OCI-LY7 (cell line): ENCODE results near the gene ALPG. TPM values are rescaled to one million over a fixed set of nuclear protein-coding genes. Genes with fewer than 3 reads are reported as not detected.

Experiments
- Bru-seq: library from RNA; stranded (reverse); fragments of 400-500 nt; gene quantifications from one replicate; lab custom pipeline; 2021; lab: Mats Ljungman, UMichigan
- BruChase-seq, 2 experiments: library from RNA; stranded (reverse); fragments of 400-500 nt; gene quantifications; one replicate each; lab custom pipeline; 2021; lab: Mats Ljungman, UMichigan
- BruUV-seq: library from RNA; stranded (reverse); fragments of 400-500 nt; replicated peaks from 2 replicates; lab custom pipeline; 2021; lab: Mats Ljungman, UMichigan
- CTCF ChIA-PET: fragments of 300-600 bp; sonication (Branson Sonifier 250); formaldehyde crosslinking; loops from one replicate; lab custom pipeline; 2022; ENCODE audit warnings: antibody characterized with exemption; ENCODE audit not compliant: unreplicated experiment; lab: Charles Lee
- POLR2A ChIA-PET: fragments of 300-600 bp; sonication (Branson Sonifier 250); formaldehyde crosslinking; loops from one replicate; lab custom pipeline; 2022; ENCODE audit warnings: antibody characterized with exemption; lab: Charles Lee
- DNase-seq: peaks from one replicate; pipeline ENCODE4 v3.0.0-alpha.2; 2015; ENCODE audit warnings: low spot score
- H2AFZ ChIP-seq: fragments of 200-600 bp; sonication (generic), shearing (Covaris generic); 2 replicates; pipeline ENCODE4 v1.6.1; 2014; ENCODE audit warnings: mild to moderate bottlenecking, antibody characterized with exemption, low read length, moderate library complexity
- H3K27ac ChIP-seq: fragments of 200-600 bp; sonication (generic); 2 replicates; pipeline ENCODE4 v1.5.1; 2014; ENCODE audit warnings: mixed run types, low read depth, mild to moderate bottlenecking, moderate library complexity, low read length, inconsistent platforms; ENCODE audit not compliant: poor library complexity, severe bottlenecking
- H3K36me3 ChIP-seq: fragments of 200-600 bp; sonication (generic); 2 replicates; pipeline ENCODE4 v1.6.1; 2014; ENCODE audit warnings: mild to moderate bottlenecking, antibody characterized with exemption, low read length, moderate library complexity, mixed read lengths; ENCODE audit not compliant: insufficient read depth
- H3K4me1 ChIP-seq: fragments of 200-600 bp; sonication (generic); 2 replicates; pipeline ENCODE4 v1.5.1; 2014; ENCODE audit warnings: mild to moderate bottlenecking, low read length; ENCODE audit not compliant: insufficient read depth, poor library complexity, severe bottlenecking
- H3K4me2 ChIP-seq: fragments of 200-600 bp; sonication (generic); 2 replicates; pipeline ENCODE4 v1.6.1; 2014; ENCODE audit warnings: mild to moderate bottlenecking, low read length
- H3K4me3 ChIP-seq: fragments of 200-600 bp; sonication (generic); 2 replicates; pipeline ENCODE4 v1.5.1; 2014; ENCODE audit warnings: mild to moderate bottlenecking, low read depth, low read length; ENCODE audit not compliant: poor library complexity, severe bottlenecking
- H3K79me2 ChIP-seq: fragments of 200-600 bp; sonication (generic); 2 replicates; pipeline ENCODE4 v1.6.1; 2016; ENCODE audit warnings: low read depth, mild to moderate bottlenecking, low read length, moderate library complexity, mixed read lengths; ENCODE audit not compliant: insufficient read depth
- H3K9me2 ChIP-seq: fragments of 200-600 bp; sonication (generic); 2 replicates; pipeline ENCODE4 v1.6.1; 2016; ENCODE audit warnings: mild to moderate bottlenecking, low read length, mixed read lengths; ENCODE audit not compliant: insufficient read depth
- H3K9me3 ChIP-seq: fragments of 200-600 bp; sonication (generic); 2 replicates; pipeline ENCODE4 v1.6.1; 2014; ENCODE audit warnings: mild to moderate bottlenecking, mixed run types, low read length, mixed read lengths
- H4K20me1 ChIP-seq: fragments of 200-600 bp; sonication (generic); 2 replicates; pipeline ENCODE4 v1.6.1; 2014; ENCODE audit warnings: mild to moderate bottlenecking, antibody characterized with exemption, low read length, moderate library complexity, mixed read lengths; ENCODE audit not compliant: insufficient read depth
- EZH2phosphoT487 ChIP-seq: fragments of 200-600 bp; sonication (generic); IDR thresholded peaks from 2 replicates; pipeline ENCODE4 v1.6.1; 2018; ENCODE audit warnings: low read depth, borderline replicate concordance, mild to moderate bottlenecking, mixed run types, antibody characterized with exemption, low read length, moderate library complexity, mixed read lengths
- intact Hi-C: fragments of 100-400 bp; cut with micrococcal nuclease; formaldehyde crosslinking; loops from one replicate; pipeline ENCODE4 v1.10.0; 2022; ENCODE audit not compliant: unreplicated experiment
- long read RNA-seq: library from polyadenylated mRNA; stranded (forward); transcript quantifications from one replicate; pipeline ENCODE4 v2.0.0, GENCODE V29; 2022
- total RNA-seq, 2 experiments: library from RNA; depleted of rRNA in 1 of 2; stranded (reverse); fragments of >200 nt in 1 of 2; shearing (Covaris generic) in 1 of 2; gene quantifications; 2 replicates each; pipeline ENCODE4 v1.2.3, GENCODE V29; 2014 to 2022
- TF ChIP-seq, protein P1 (sequence below): fragments of 200-600 bp; sonication (generic); conservative IDR thresholded peaks from 2 replicates; pipeline ENCODE4 v1.5.1; 2014; ENCODE audit warnings: mild to moderate bottlenecking, antibody characterized with exemption, low read length, moderate library complexity, mixed read lengths

Gene ALPG
- not detected in 2 replicates for total RNA-seq (2014; rRNA removed; shearing (Covaris generic))
- total RNA-seq (2022) = not detected in 2 replicates
- Bru-seq, nascent RNA = not detected
- BruChase-seq, experiment 1, labeled RNA remaining after a 6-hour chase = not detected
- BruChase-seq, experiment 2, labeled RNA remaining after a 2-hour chase = not detected
- long read RNA-seq = 0 reads

GRCh38 chr2:232406556-232407310 is at the start of gene ALPG:
TSS of gene ALPG (plus strand) at chr2:232406844. CDS start at chr2:232406895, 51 bp downstream.
- TF ChIP-seq, protein P1, sequence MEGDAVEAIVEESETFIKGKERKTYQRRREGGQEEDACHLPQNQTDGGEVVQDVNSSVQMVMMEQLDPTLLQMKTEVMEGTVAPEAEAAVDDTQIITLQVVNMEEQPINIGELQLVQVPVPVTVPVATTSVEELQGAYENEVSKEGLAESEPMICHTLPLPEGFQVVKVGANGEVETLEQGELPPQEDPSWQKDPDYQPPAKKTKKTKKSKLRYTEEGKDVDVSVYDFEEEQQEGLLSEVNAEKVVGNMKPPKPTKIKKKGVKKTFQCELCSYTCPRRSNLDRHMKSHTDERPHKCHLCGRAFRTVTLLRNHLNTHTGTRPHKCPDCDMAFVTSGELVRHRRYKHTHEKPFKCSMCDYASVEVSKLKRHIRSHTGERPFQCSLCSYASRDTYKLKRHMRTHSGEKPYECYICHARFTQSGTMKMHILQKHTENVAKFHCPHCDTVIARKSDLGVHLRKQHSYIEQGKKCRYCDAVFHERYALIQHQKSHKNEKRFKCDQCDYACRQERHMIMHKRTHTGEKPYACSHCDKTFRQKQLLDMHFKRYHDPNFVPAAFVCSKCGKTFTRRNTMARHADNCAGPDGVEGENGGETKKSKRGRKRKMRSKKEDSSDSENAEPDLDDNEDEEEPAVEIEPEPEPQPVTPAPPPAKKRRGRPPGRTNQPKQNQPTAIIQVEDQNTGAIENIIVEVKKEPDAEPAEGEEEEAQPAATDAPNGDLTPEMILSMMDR = no peak
- TF ChIP-seq EZH2phosphoT487 = no peak
- H3K79me2 ChIP-seq = no peaks in the 10 kb centered on the region
- no peak within 1 kb of the TSS for H3K4me3 ChIP-seq
- H4K20me1 ChIP-seq = no peaks in the 10 kb centered on the region
- POLR2A ChIA-PET = no interaction called here
- H3K9me2 ChIP-seq = no peaks in the 10 kb centered on the region
- CTCF ChIA-PET = no interaction called here
- H2AFZ ChIP-seq = no peak within 1 kb of the TSS
- H3K36me3 ChIP-seq = no peaks in the 10 kb centered on the region
- no peak within 1 kb of the TSS for H3K27ac ChIP-seq
- intact Hi-C loops = no loop called here
- H3K4me2 ChIP-seq = no peak within 1 kb of the TSS
- BruUV-seq = no TSS peak
- DNase-seq = no peak
- no peaks in the 10 kb centered on the region for H3K4me1 ChIP-seq
- no peaks in the 10 kb centered on the region for H3K9me3 ChIP-seq

DNA sequence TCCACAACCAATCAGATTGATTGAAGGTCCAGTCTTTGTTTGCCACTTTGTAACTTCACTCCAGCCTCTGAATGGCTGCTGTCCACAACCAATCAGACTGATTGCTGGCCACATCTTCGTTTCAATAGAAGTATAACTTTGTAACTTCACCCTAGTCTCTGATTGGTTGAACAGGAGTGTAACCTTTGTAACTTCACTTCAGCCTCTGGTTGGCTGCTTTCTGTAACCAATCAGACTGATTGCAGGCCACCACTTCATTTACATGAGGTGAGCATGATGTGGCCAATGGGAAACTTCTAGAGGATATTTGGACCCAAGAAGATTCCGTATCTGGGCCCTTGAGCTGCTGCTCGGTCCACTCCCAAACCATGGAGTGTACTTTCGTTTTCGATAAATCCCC is 45.0 kb upstream of the ALPG start:
- no peak for DNase-seq
- CTCF ChIA-PET = no interaction called here

More for the DNA sequence above, 45.0 kb upstream of the ALPG start:
- no peaks in the 10 kb centered on the region for H3K9me3 ChIP-seq
- no peaks in the 10 kb centered on the region for H3K79me2 ChIP-seq
- TF ChIP-seq, protein P1 = no peak
- H3K4me2 ChIP-seq = no peak overlapping the region
- peaks cover 23% of the 10 kb centered on the region for H3K4me1 ChIP-seq
- H4K20me1 ChIP-seq = no peaks in the 10 kb centered on the region
- intact Hi-C loops = loop anchor here (10.0 kb wide), 1 partner anchor 163 kb away; the partner anchor contains the start of genes CHRND and PRSS56
- POLR2A ChIA-PET = interaction anchor here (0.6 to 0.7 kb wide), 2 partner anchors 54 to 87 kb away, joined by 3 read pairs; no protein-coding TSS in a partner anchor
- H3K9me2 ChIP-seq = no peaks in the 10 kb centered on the region
- H3K27ac ChIP-seq = no peak overlapping the region
- no peak overlapping the region for H3K4me3 ChIP-seq
- BruUV-seq = no TSS peak
- no peaks in the 10 kb centered on the region for H3K36me3 ChIP-seq
- no peak overlapping the region for H2AFZ ChIP-seq
